Measurements from ENCODE around the gene RASIP1. TPM values are rescaled to one million over a fixed set of nuclear protein-coding genes. Genes with fewer than 3 reads are reported as not detected.
A peak's percentile ranks its signal among the peaks of the same experiment; 100 is the strongest.
"Not testable (repeated sequence)": the region's sequence is repeated elsewhere in the genome, so short reads cannot be mapped to it uniquely, and the experiment has no call there.

Gene RASIP1
- total RNA-seq, 4 donors from 2014 or later: 9.7 to 25.8 (median 14.0) TPM

GRCh38 chr19:48768994-48769713, 28.7 kb upstream of the RASIP1 start:
- DNase-seq: peak in 1 of 2 donors; percentile 44
- 69 to 72% methylated on average over 11 of the region's 11 CpGs for WGBS, 2 donors
- no peak for TF ChIP-seq POLR2A (IDR thresholded peaks at IDR 0.05)
- TF ChIP-seq CTCF (IDR thresholded peaks at IDR 0.05): no peak
- no peaks in the 10 kb centered on the region for H3K9me3 ChIP-seq
- intact Hi-C loops (cut with DNase I): no loop called here
- no peaks in the 10 kb centered on the region for H3K27me3 ChIP-seq
- peaks cover 4 to 7% of the 10 kb centered on the region in 2 donors for H3K4me1 ChIP-seq
- H3K36me3 ChIP-seq: no peaks in the 10 kb centered on the region
- H3K27ac ChIP-seq: no peak overlapping the region
- no peak overlapping the region for H3K4me3 ChIP-seq (replicated peaks in 1 of 3)

GRCh38 chr19:48768171-48768753, 27.9 kb upstream of the RASIP1 start:
- H3K4me3 ChIP-seq (replicated peaks in 1 of 3); H3K9me3 ChIP-seq; H3K27ac ChIP-seq; DNase-seq; H3K27me3 ChIP-seq; intact Hi-C loops (cut with DNase I); H3K4me1 ChIP-seq; H3K36me3 ChIP-seq: not testable (repeated sequence)
- 47 to 50% methylated on average over 6 of the region's 6 CpGs for WGBS, 2 donors

- H3K36me3 ChIP-seq; H3K9me3 ChIP-seq; H3K27ac ChIP-seq; H3K27me3 ChIP-seq; H3K4me1 ChIP-seq; DNase-seq; intact Hi-C loops (cut with DNase I); H3K4me3 ChIP-seq (replicated peaks in 1 of 3): not testable (repeated sequence)
- WGBS, 2 donors: 38 to 42% methylated on average over 5 of the region's 5 CpGs
Observed at GRCh38 chr19:48765816-48766215, 25.4 kb upstream of the RASIP1 start.

- intact Hi-C loops (cut with DNase I): no loop called here
- peak overlapping the region in 2 of 3 donors; percentile 46 to 53 for H3K27ac ChIP-seq
- 65 to 86% methylated on average over 16 of the region's 16 CpGs for WGBS, 2 donors
- no peaks in the 10 kb centered on the region for H3K36me3 ChIP-seq
- H3K4me3 ChIP-seq (replicated peaks in 1 of 3): no peak overlapping the region
- DNase-seq: no peak
- no peaks in the 10 kb centered on the region for H3K27me3 ChIP-seq
- H3K4me1 ChIP-seq: no peaks in the 10 kb centered on the region
- TF ChIP-seq CTCF (IDR thresholded peaks at IDR 0.05) (no peak), POLR2A (IDR thresholded peaks at IDR 0.05) (no peak)
- no peaks in the 10 kb centered on the region for H3K9me3 ChIP-seq
Observed at GRCh38 chr19:48760504-48761205, 20.2 kb upstream of the RASIP1 start.

GRCh38 chr19:48757741-48758144, 17.3 kb upstream of the RASIP1 start:
- Histone ChIP-seq H3K27me3 (no peaks in the 10 kb centered on the region), H3K4me3 (replicated peaks in 1 of 3) (no peak overlapping the region), H3K36me3 (no peaks in the 10 kb centered on the region), H3K9me3 (no peaks in the 10 kb centered on the region), H3K4me1 (peaks cover 4 to 7% of the 10 kb centered on the region in 2 donors), H3K27ac (no peak overlapping the region)
- no peak for TF ChIP-seq CTCF (IDR thresholded peaks at IDR 0.05)
- no peak for TF ChIP-seq POLR2A (IDR thresholded peaks at IDR 0.05)
- intact Hi-C loops (cut with DNase I): no loop called here
- no peak for DNase-seq
- WGBS, 2 donors: 91 to 93% methylated on average over 9 to 13 of the region's 14 CpGs
